Stimulated activated naive CD4-positive, alpha-beta T cell treated with Interleukin-2 at 50 U/mL for 16 hours (primary cell): ENCODE results near the gene IGF1R.

Source experiments
- DNase-seq: peaks from one replicate; lab custom pipeline; 2025; lab: John Stamatoyannopoulos, UW

The IGF1R gene

GRCh38 chr15:98914626-98915025, 266.3 kb downstream of the IGF1R start:
- DNase-seq, result no peak

DNA sequence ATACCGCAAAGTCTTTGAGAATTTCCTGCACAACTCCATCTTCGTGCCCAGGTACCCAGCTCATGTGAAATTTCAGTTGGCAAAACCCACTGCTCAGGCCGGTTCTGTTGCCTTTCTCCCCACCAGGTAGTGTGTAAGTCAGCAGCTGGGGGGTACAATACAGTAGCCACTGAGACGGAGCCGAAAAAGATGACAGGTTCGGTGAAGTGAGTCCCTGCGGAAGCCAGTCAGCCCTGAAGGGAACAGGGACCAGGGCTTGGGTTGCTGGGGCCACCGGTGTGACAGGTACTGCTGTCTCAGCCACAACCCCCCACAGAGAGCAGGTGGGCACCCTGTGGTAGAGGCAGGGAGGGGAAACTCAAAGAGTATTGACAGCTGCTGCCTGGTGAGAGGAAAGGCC, 268.5 kb downstream of the IGF1R start:
- no peak for DNase-seq

DNA sequence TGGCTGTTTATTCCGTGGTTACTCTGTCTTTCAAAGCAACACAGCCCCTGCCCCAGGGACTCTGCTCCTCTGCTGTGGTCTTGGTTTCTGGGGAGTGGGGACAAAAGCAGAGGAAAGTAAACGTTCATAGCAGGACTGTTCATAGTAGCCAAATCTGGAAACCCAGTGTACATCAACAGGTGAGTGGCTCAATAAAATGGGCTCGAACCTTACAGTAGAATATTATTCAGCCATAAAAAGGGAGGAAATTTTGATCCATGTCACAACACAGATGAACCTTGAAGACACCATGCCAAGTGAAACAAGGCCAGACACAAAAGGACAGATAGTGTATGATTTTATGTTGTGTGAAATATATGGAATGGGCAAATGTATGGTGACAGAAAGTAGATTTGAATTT, 269.1 kb downstream of the IGF1R start:
- no peak for DNase-seq

GRCh38 chr15:98920091-98920880, 271.9 kb downstream of the IGF1R start:
- DNase-seq, result no peak

- DNase-seq, result no peak
Measured at GRCh38 chr15:98923171-98923570, 274.8 kb downstream of the IGF1R start.

- no peak for DNase-seq
Measured at GRCh38 chr15:98923579-98923978, 275.2 kb downstream of the IGF1R start.

DNA sequence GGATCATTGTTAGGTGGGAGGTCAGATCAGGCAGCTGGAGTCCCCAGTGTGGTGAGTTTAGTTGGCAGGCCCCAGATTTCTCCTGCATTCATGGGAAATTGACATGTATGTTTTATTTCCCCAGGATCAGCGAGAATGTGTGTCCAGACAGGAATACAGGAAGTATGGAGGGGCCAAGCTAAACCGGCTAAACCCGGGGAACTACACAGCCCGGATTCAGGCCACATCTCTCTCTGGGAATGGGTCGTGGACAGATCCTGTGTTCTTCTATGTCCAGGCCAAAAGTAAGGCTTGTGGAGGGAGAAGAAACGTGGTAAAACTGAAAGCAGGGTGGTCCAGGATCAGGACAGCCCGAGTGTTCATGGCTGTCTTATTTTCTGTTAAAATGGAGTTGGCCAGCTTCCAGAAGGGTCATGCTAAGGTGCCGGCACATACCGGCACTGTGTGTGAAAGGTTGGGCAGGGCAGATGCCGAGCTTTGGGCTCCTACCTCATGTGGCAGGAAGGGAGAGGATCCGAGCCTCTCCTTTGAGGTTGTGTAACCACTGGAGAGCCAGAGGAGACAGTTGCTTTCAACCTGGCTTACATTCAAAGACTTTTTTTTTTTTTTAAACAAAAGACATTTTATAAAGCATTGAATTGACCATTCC, 276.2 kb downstream of the IGF1R start:
- DNase-seq, result no peak

DNA sequence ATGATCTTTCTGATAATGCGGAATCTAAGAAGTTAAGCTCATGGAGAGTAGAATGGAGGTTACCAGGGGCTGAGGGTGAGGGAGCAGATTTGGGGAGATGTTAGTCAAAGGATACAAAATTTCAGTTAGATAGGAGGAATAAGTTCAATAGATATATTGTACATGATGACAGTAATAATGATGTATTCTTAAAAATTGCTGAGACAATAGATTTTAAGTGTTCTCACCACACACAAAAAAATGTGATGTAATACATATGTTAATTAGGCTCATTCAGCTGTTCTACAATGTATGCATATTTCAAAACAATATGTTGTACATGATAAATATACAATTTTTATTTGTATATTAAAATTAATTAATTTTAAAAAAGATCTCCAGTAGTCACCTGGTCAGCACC, 277.9 kb downstream of the IGF1R start:
- DNase-seq, result no peak

GRCh38 chr15:98927022-98927421, 278.7 kb downstream of the IGF1R start:
- no peak for DNase-seq

DNA sequence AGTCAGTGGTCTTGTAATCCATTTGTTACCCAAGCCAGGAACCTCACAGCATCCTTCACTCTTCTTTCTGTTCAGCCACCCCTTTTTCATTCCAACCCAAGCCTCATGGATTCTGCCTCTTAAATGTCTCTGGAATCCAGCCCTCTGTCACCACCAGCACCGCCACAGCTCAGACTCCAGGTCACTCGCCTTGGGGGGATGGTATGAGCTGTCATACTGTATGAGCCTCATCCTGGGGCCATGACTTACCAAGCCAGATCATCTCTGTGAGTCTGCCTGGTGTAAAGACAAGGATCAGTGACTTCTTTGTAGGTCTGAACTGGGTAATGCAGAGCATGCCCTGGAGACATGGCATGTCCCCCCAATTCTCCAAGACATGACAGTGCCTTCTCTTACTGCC, 279.7 kb downstream of the IGF1R start:
- no peak for DNase-seq

- DNase-seq, result no peak
Measured at GRCh38 chr15:98930576-98930975, 282.2 kb downstream of the IGF1R start.

- no peak for DNase-seq
Measured at GRCh38 chr15:98931004-98931403, 282.7 kb downstream of the IGF1R start.

DNA sequence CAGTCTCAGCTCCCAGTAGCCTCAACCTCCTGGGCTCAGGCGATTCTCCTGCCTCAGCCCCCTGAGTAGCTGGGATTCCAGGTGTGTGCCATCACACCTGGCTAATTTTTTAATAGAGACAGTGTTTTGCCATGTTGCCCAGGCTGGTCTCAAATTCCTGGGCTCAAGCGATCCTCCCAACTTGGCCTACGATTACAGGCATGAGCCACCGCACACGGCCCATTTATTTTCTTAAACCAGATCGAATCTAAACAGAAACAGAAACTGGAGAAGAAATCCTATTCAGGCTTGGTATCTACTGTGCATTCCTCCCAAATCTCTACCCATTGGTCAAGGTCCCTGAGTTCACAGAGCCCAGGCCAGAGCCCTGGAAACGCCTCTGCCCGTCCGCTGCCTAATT, 285.1 kb downstream of the IGF1R start:
- DNase-seq, result no peak

DNA sequence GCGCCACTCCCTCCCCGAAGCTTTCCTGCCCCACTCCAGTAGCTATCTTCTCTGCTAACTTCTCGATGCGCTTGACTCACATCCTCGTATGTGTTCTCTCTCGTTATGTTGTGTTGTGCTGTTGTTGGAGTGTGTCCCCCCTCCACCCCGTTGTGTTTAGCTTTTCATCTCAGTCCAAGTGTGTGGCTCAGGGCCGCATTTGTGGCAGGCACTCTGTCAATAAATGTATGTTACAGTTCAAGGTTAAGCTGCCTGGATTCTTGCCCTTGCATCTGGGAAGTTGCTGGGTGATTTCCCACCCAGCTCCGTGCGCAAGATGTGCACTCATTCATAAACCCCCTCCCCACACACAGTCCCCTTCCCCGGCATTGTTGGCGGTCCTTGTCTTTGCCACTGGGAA, 287.4 kb downstream of the IGF1R start:
- no peak for DNase-seq

- DNase-seq, result no peak
Measured at GRCh38 chr15:98937413-98938104, 289.2 kb downstream of the IGF1R start.

- DNase-seq, result no peak
Measured at GRCh38 chr15:98938105-98938417, 289.7 kb downstream of the IGF1R start.

DNA sequence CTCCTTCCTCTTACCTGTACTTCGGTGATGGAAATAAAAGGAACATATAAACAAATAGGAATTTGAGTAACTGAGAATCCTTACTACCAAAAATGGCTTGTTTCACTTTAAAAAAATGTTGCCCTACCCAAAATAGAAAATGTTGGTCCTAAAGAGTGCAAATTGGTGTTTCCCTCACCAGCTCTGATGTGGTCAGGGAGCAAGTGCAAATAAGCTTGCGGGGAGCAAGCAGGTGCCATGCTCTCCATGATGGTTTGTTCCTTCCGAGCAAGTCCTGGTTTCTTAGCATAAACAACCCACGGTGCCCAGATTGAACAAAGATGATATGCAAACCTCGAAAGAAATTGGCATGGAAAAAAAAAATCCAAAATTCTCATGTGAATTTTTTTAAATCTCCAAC, 290.5 kb downstream of the IGF1R start:
- no peak for DNase-seq

DNA sequence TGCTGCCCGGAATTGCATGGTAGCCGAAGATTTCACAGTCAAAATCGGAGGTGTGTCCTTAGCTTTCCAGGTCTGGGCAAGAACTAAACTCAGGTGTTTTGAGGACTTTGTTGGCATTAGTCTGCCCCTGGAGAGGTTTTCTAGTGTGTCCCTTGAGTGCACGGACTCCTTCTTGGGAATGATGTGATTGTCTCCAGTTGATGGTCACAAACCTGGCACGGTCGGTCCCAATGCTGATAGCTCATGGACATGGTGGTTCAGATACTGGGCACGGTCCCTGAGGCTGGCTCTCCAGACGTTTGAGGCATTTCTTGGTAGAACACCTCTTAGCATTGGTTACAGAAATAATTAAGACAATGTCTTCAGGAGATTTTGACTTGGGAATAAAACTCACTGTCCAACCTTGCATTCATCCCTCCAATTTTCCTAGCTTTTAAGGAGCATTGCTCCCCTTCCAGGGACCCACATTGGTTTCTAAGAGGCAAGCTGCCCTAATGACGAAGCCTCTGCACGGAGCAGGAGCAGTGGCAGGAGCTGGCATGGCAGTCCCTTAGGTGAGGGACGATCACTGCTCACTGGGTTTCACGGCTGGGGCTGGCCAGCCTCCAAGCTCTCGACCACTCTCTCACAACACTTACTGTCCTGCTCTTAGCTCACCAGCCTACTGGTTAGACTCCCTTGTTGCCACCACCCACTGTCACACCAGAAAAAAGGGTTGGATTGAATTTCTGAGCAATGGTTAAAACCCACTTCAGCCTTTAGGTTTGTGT, 291.2 kb downstream of the IGF1R start:
- DNase-seq, result no peak

GRCh38 chr15:98941595-98942255, 293.4 kb downstream of the IGF1R start:
- DNase-seq, result no peak

DNA sequence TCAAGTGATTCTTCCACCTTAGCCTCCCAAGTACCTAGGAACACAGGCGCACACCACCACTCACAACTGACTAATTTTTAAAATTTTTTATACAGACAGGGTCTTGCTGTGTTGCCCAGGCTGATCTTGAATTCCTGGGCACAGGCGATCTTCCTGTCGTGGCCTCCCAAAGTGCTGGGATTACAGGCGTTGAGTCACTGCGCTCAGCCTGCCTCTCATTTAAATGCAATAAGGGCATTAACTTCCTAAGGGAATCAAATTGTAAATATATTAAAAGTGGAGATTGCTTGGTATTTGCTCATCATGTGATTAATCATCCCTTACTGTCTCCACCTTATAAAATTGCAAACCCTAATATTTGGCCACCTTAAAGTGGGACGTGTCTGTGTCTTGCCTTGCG, 294.1 kb downstream of the IGF1R start:
- DNase-seq, result no peak

DNA sequence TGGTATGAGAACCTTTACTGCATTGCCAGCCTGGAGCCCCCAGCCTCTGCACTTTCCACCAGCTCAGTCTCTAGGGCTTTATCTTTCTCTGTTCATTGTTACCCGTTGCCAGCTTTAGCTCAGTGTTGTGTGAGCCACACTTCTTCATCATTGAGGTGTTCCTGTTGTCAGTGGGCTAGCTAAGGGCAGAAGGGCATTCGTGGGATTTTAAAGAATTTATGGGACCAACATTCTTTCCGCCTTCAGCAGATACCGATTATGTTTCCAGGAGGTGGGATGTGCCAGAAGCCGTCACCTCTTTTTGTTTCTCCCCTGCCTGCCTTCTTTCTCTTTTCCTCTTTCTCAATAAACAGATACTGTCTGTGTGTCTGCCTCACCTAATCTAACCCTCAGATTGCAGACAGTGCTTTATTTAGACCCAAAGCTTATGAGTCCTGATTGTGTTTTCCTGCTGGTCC, 294.7 kb downstream of the IGF1R start:
- DNase-seq, result no peak

DNA sequence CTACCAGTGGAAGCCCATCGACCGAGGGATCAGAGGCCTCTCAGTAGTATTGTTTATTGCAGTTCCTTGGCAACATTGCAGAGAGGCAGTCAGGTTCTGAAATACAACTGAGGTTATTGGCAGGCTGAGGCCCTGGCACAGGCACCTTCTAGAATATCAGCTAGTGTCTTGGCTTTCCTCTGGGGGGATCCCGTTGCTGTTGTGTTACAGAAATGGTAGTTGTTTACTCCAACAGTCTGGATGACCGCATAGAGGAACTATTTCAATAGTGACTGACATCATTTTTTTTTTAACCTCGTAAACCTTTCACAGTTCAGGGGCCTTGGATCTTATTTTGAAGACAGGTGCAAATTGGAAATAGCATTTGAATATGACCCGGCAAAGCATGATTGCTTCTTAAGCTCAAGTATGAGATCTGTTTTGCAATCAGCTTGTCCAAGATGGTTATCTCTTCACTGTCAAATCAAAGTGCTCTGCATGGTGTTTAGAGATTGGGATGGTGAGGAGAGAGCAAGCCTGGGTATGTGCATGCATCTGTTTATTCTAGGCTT, 295.3 kb downstream of the IGF1R start:
- no peak for DNase-seq
